AG10803 (cell line): Measurements from ENCODE around the gene CDH4.
"Not testable (repeated sequence)": the region's sequence is repeated elsewhere in the genome, so short reads cannot be mapped to it uniquely, and the experiment has no call there.

Source experiments
- DNase-seq: peaks from one replicate; pipeline ENCODE4 v3.0.0; 2010; ENCODE audit warnings: low read depth
- H3K4me3 ChIP-seq: 2 replicates; pipeline ENCODE4 v1.5.1; 2011; ENCODE audit warnings: mild to moderate bottlenecking, low read length, control low read depth
- CTCF ChIP-seq: conservative IDR thresholded peaks from 2 replicates; pipeline ENCODE4 v1.5.1; 2011; ENCODE audit warnings: mild to moderate bottlenecking, low read length, control low read depth, inconsistent platforms

The CDH4 gene

GRCh38 chr20:61853073-61854005 lies 601.3 kb downstream of the CDH4 start:
- H3K4me3 ChIP-seq, result no peak overlapping the region
- no peak for TF ChIP-seq CTCF
- no peak for DNase-seq

GRCh38 chr20:61854538-61854937 lies 602.5 kb downstream of the CDH4 start:
- not testable (repeated sequence) for H3K4me3 ChIP-seq, DNase-seq

GRCh38 chr20:61855286-61855685 lies 603.2 kb downstream of the CDH4 start:
- H3K4me3 ChIP-seq, result no peak overlapping the region

GRCh38 chr20:61856626-61857413 lies 604.8 kb downstream of the CDH4 start:
- no peak for TF ChIP-seq CTCF
- DNase-seq, result no peak
- H3K4me3 ChIP-seq, result no peak overlapping the region

More at GRCh38 chr20:61855286-61855685, 603.2 kb downstream of the CDH4 start:
- no peak for TF ChIP-seq CTCF
- DNase-seq, result no peak

- DNase-seq, result no peak
- no peak overlapping the region for H3K4me3 ChIP-seq
- no peak for TF ChIP-seq CTCF
Observed at GRCh38 chr20:61857414-61857775, 605.3 kb downstream of the CDH4 start.

GRCh38 chr20:61857884-61858283 lies 605.8 kb downstream of the CDH4 start:
- TF ChIP-seq CTCF, result no peak
- H3K4me3 ChIP-seq, result no peak overlapping the region
- no peak for DNase-seq

- TF ChIP-seq CTCF, result no peak
- H3K4me3 ChIP-seq, result no peak overlapping the region
- no peak for DNase-seq
Observed at GRCh38 chr20:61859767-61860166, 607.7 kb downstream of the CDH4 start.
